GM12878 (cell line): ENCODE results near the gene BAK1. TPM values are rescaled to one million over a fixed set of nuclear protein-coding genes. Genes with fewer than 3 reads are reported as not detected.

Experiments
- BCL3 ChIP-seq: IDR thresholded peaks from 2 replicates; pipeline ENCODE4 v1.6.1; 2011; ENCODE audit warnings: borderline replicate concordance, low read depth, mild to moderate bottlenecking, moderate library complexity, low read length; ENCODE audit not compliant: insufficient read depth, poor library complexity, severe bottlenecking
- EP300 ChIP-seq, 2 experiments: fragments of 150-350 bp in 1 of 2; IDR thresholded peaks; 2 replicates each; pipeline ENCODE4 v1.6.1; 2011 to 2012; ENCODE audit warnings: low read depth in 2 of 2, low read length in 2 of 2, borderline replicate concordance in 1 of 2, improper control_type of control experiment in 1 of 2, inconsistent platforms in 1 of 2; ENCODE audit not compliant: control insufficient read depth in 1 of 2
- JUND ChIP-seq: IDR thresholded peaks from 2 replicates; pipeline ENCODE4 v1.6.1; 2012; ENCODE audit warnings: low read depth, mild to moderate bottlenecking, low read length, improper control_type of control experiment, moderate library complexity
- KDM1A ChIP-seq: fragments of 200-600 bp; sonication (generic); IDR thresholded peaks from 2 replicates; pipeline ENCODE4 v1.6.1; 2016; ENCODE audit warnings: borderline replicate concordance
- MEF2A ChIP-seq: IDR thresholded peaks from 2 replicates; pipeline ENCODE4 v1.6.1; 2011; ENCODE audit warnings: low read depth, mild to moderate bottlenecking, low read length, moderate library complexity; ENCODE audit not compliant: insufficient read depth
- MTA3 ChIP-seq: IDR thresholded peaks from 2 replicates; pipeline ENCODE4 v1.6.1; 2012; ENCODE audit warnings: low read length, inconsistent platforms, borderline replicate concordance
- NR2C1 ChIP-seq: fragments of 450-650 bp; IDR thresholded peaks from 2 replicates; pipeline ENCODE4 v1.6.1; 2017; ENCODE audit warnings: antibody characterized with exemption, mild to moderate bottlenecking, moderate library complexity
- PAX8 ChIP-seq: fragments of 450-650 bp; IDR thresholded peaks from 2 replicates; pipeline ENCODE4 v1.6.1; 2017; ENCODE audit warnings: mild to moderate bottlenecking, moderate library complexity
- PKNOX1 ChIP-seq: fragments of 450-650 bp; IDR thresholded peaks from 2 replicates; pipeline ENCODE4 v1.6.1; 2016; ENCODE audit warnings: mild to moderate bottlenecking
- POLR2A ChIP-seq: IDR thresholded peaks from 2 replicates; pipeline ENCODE4 v1.6.1; 2011; ENCODE audit warnings: low read depth, mild to moderate bottlenecking, low read length
- POLR2AphosphoS5 ChIP-seq: IDR thresholded peaks from 2 replicates; pipeline ENCODE4 v1.6.1; 2011; ENCODE audit warnings: mild to moderate bottlenecking, low read length, inconsistent platforms
- POU2F2 ChIP-seq: IDR thresholded peaks from 3 replicates; pipeline ENCODE4 v1.6.1; 2011; ENCODE audit warnings: low read depth, mild to moderate bottlenecking, low read length, borderline replicate concordance
- SKIL ChIP-seq: fragments of 450-650 bp; IDR thresholded peaks from 2 replicates; pipeline ENCODE4 v1.6.1; 2017; ENCODE audit warnings: mild to moderate bottlenecking, low read depth, inconsistent platforms; ENCODE audit not compliant: poor library complexity, severe bottlenecking
- SMAD1 ChIP-seq: fragments of 450-650 bp; IDR thresholded peaks from 2 replicates; pipeline ENCODE4 v1.6.1; 2018; ENCODE audit warnings: mild to moderate bottlenecking, low read depth; ENCODE audit not compliant: partially characterized antibody
- SPI1 ChIP-seq: IDR thresholded peaks from 2 replicates; pipeline ENCODE4 v1.6.1; 2011; ENCODE audit warnings: low read depth, mild to moderate bottlenecking, low read length, moderate library complexity, borderline replicate concordance; ENCODE audit not compliant: insufficient read depth
- SRF ChIP-seq, 2 experiments: IDR thresholded peaks; 2 replicates each; pipeline ENCODE4 v1.6.1; 2011; ENCODE audit warnings: low read depth in 2 of 2, low read length in 2 of 2, mild to moderate bottlenecking in 1 of 2, moderate library complexity in 1 of 2
- STAT1 ChIP-seq: fragments of 450-650 bp; conservative IDR thresholded peaks from 2 replicates; pipeline ENCODE4 v1.6.1; 2014; ENCODE audit warnings: antibody characterized with exemption, mild to moderate bottlenecking
- TARDBP ChIP-seq: IDR thresholded peaks from 2 replicates; pipeline ENCODE4 v1.6.1; 2016; ENCODE audit warnings: borderline replicate concordance
- YY1 ChIP-seq: IDR thresholded peaks from 2 replicates; pipeline ENCODE4 v1.6.1; 2011; ENCODE audit warnings: low read depth, mild to moderate bottlenecking, low read length
- ZNF274 ChIP-seq: IDR thresholded peaks from one replicate; pipeline ENCODE4 v1.8.0; 2011; ENCODE audit not compliant: insufficient read length, insufficient read depth
- ZNF622 ChIP-seq: fragments of 450-650 bp; IDR thresholded peaks from 2 replicates; pipeline ENCODE4 v1.6.1; 2017; ENCODE audit warnings: mild to moderate bottlenecking, inconsistent platforms
- ZNF687 ChIP-seq: fragments of 450-650 bp; IDR thresholded peaks from 2 replicates; pipeline ENCODE4 v1.6.1; 2017; ENCODE audit warnings: mild to moderate bottlenecking, moderate library complexity
- polyA plus RNA-seq, 11 experiments: library from polyadenylated mRNA; depleted of rRNA in 4 of 11; unstranded in 6 of 11; stranded (reverse) in 5 of 11; fragments of >200 nt; fragmentation: Nextera tagmentation in 4 of 11; fragmentation: Illumina TruSeq in 1 of 11; extraction: Ambion mirVana in 4 of 11; extraction: Trizol in 1 of 11; gene quantifications; 1 replicate in 1 of 11; 2 replicates in 10 of 11; pipeline versions ENCODE4 v1.2.1 to v1.2.3, GENCODE V29; 2011 to 2016; ENCODE audit warnings: inconsistent platforms in 2 of 11, missing spikeins in 2 of 11, low read depth in 1 of 11
- total RNA-seq, 4 experiments: library from RNA; depleted of rRNA in 3 of 4; stranded (reverse); fragments of >200 nt in 3 of 4; fragmentation: Illumina TruSeq in 1 of 4; extraction: Trizol in 1 of 4; gene quantifications; 2 replicates each; pipeline versions ENCODE4 v1.2.1 to v1.2.3, GENCODE V29; 2013 to 2021

BAK1 gene
- total and polyA plus RNA-seq, 10 of the 15 experiments (the other 5 are each of a cell fraction or from before 2014, with no cell fraction given), result 6.3 to 65.8 (median 29.6) TPM

GRCh38 chr6:33592595-33593413 lies 12.7 kb upstream of the BAK1 start (continued):
- no peak for TF ChIP-seq ZNF274
- TF ChIP-seq KDM1A, result no peak
- no peak for TF ChIP-seq SRF (IDR thresholded peaks at IDR 0.05; ENCODE audit: low read depth in 2 of 2, low read length in 2 of 2)
- no peak for TF ChIP-seq ZNF622
- TF ChIP-seq POLR2A, result peak; percentile 71
- no peak for TF ChIP-seq POLR2AphosphoS5
- TF ChIP-seq MTA3, result peak; percentile 18; the same call in 1 of the 2 replicates
- no peak for TF ChIP-seq NR2C1
- TF ChIP-seq SPI1, result no peak
- TF ChIP-seq EP300 (IDR thresholded peaks at IDR 0.05; ENCODE audit: borderline replicate concordance in 1 of 2, control insufficient read depth in 1 of 2, low read depth in 2 of 2, low read length in 2 of 2), result no peak
- peak; percentile 87 for TF ChIP-seq ZNF687
- no peak for TF ChIP-seq TARDBP
- no peak for TF ChIP-seq BCL3
- no peak for TF ChIP-seq MEF2A
- peak; percentile 46; the same call in 1 of the 3 replicates for TF ChIP-seq POU2F2
- TF ChIP-seq STAT1, result no peak
- TF ChIP-seq SKIL, result no peak
- TF ChIP-seq SMAD1, result no peak
- no peak for TF ChIP-seq PAX8
- TF ChIP-seq JUND, result no peak
- peak; percentile 65; the same call in 1 of the 2 replicates for TF ChIP-seq PKNOX1
- 0 out of 2 replicates have a peak, but pooled peaks have one; percentile 27 for TF ChIP-seq YY1
